SH-SY5Y (cell line): Measurements from ENCODE around the gene PITPNM2.

Source experiments
- GATA2 ChIP-seq: IDR thresholded peaks from 2 replicates; pipeline ENCODE4 v1.6.1; 2011; ENCODE audit warnings: mild to moderate bottlenecking, low read depth, low read length
- GATA3 ChIP-seq: IDR thresholded peaks from 2 replicates; pipeline ENCODE4 v1.6.1; 2011; ENCODE audit warnings: low read depth, mild to moderate bottlenecking, low read length, moderate library complexity

GRCh38 chr12:123149501-123150274 is 1.2 kb downstream of the PITPNM2 start:
- TF ChIP-seq GATA3 (no peak), GATA2 (no peak)
